PC-9 (cell line): ENCODE data around the gene SMG6. TPM values are rescaled to one million over a fixed set of nuclear protein-coding genes. Genes with fewer than 3 reads are reported as not detected.

Experiments used
- Bru-seq: library from RNA; stranded (reverse); fragments of 400-500 nt; gene quantifications from one replicate; lab custom pipeline; 2021; lab: Mats Ljungman, UMichigan
- BruChase-seq, 2 experiments: library from RNA; stranded (reverse); fragments of 400-500 nt; gene quantifications; one replicate each; lab custom pipeline; 2021; lab: Mats Ljungman, UMichigan
- BruUV-seq: library from RNA; stranded (reverse); fragments of 400-500 nt; replicated peaks from 2 replicates; lab custom pipeline; 2021; lab: Mats Ljungman, UMichigan
- CTCF ChIA-PET: fragments of 300-600 bp; sonication (Branson Sonifier 250); formaldehyde crosslinking; loops from one replicate; lab custom pipeline; 2022; ENCODE audit warnings: antibody characterized with exemption; lab: Charles Lee
- POLR2A ChIA-PET: fragments of 300-600 bp; sonication (Branson Sonifier 250); formaldehyde crosslinking; loops from one replicate; lab custom pipeline; 2022; ENCODE audit warnings: antibody characterized with exemption; ENCODE audit not compliant: unreplicated experiment; lab: Charles Lee
- DNase-seq, 2 experiments: peaks; one replicate each; pipeline versions ENCODE4 v3.0.0 to v3.0.0-alpha.2; 2015 to 2022; ENCODE audit warnings: mixed read lengths in 1 of 2
- H2AFZ ChIP-seq: fragments of 200-600 bp; sonication (generic); 2 replicates; pipeline ENCODE4 v1.8.1; 2017; ENCODE audit warnings: antibody characterized with exemption
- H3F3A ChIP-seq: fragments of 200-600 bp; sonication (generic); 2 replicates; pipeline ENCODE4 v1.8.1; 2017; ENCODE audit warnings: antibody characterized with exemption, mild to moderate bottlenecking, low read depth; ENCODE audit not compliant: insufficient read depth
- H3K27ac ChIP-seq: fragments of 200-600 bp; sonication (generic); 2 replicates; pipeline ENCODE4 v1.6.1; 2016; ENCODE audit warnings: mixed run types
- H3K27me3 ChIP-seq: fragments of 200-600 bp; sonication (generic); 2 replicates; pipeline ENCODE4 v1.6.1; 2016; ENCODE audit warnings: low read depth, mixed run types; ENCODE audit not compliant: insufficient read depth
- H3K36me3 ChIP-seq: fragments of 200-600 bp; sonication (generic); 2 replicates; pipeline ENCODE4 v1.6.1; 2016; ENCODE audit warnings: low read depth, mixed run types
- H3K4me1 ChIP-seq: fragments of 200-600 bp; sonication (generic); replicated peaks from 2 replicates; pipeline ENCODE4 v1.6.1; 2016; ENCODE audit warnings: mixed run types; ENCODE audit not compliant: insufficient read depth
- H3K4me2 ChIP-seq: fragments of 200-600 bp; sonication (generic); 2 replicates; pipeline ENCODE4 v1.6.1; 2017; ENCODE audit warnings: mixed run types
- H3K4me3 ChIP-seq: fragments of 200-600 bp; sonication (generic); 2 replicates; pipeline ENCODE4 v1.6.1; 2016; ENCODE audit warnings: mixed run types
- H3K79me2 ChIP-seq: fragments of 200-600 bp; sonication (generic); 2 replicates; pipeline ENCODE4 v1.6.1; 2017; ENCODE audit warnings: low read depth, mixed run types
- H3K9me2 ChIP-seq: fragments of 200-600 bp; sonication (generic); 2 replicates; pipeline ENCODE4 v1.8.1; 2017; ENCODE audit warnings: mild to moderate bottlenecking; ENCODE audit not compliant: insufficient read depth
- H3K9me3 ChIP-seq: fragments of 200-600 bp; sonication (generic); 2 replicates; pipeline ENCODE4 v1.8.1; 2016; ENCODE audit warnings: low read depth; ENCODE audit not compliant: insufficient read depth
- H4K20me1 ChIP-seq: fragments of 200-600 bp; sonication (generic); 2 replicates; pipeline ENCODE4 v1.8.1; 2017; ENCODE audit not compliant: insufficient read depth
- EZH2 ChIP-seq: fragments of 200-600 bp; sonication (generic); IDR thresholded peaks from 2 replicates; pipeline ENCODE4 v1.8.0; 2017; ENCODE audit warnings: antibody characterized with exemption, low read depth
- intact Hi-C: fragments of 100-400 bp; cut with micrococcal nuclease; formaldehyde crosslinking; loops from one replicate; pipeline ENCODE4 v1.10.0; 2022; ENCODE audit not compliant: unreplicated experiment
- long read RNA-seq: library from polyadenylated mRNA; stranded (forward); transcript quantifications from one replicate; pipeline ENCODE4 v2.0.0, GENCODE V29; 2022
- total RNA-seq: library from RNA; stranded (reverse); gene quantifications from 2 replicates; pipeline ENCODE4 v1.2.3, GENCODE V29; 2021
- TF ChIP-seq, protein P1 (sequence below): fragments of 200-600 bp; sonication (generic); conservative IDR thresholded peaks from 2 replicates; pipeline ENCODE4 v1.6.1; 2017; ENCODE audit warnings: mixed run types, antibody characterized with exemption, mild to moderate bottlenecking, moderate library complexity

The SMG6 gene
- total RNA-seq (43.1 and 49.4 TPM in 2 replicates), Bru-seq, nascent RNA (percentile 83 among the genes with signal in this experiment), BruChase-seq, experiment 1, labeled RNA remaining after a 2-hour chase (percentile 82 among the genes with signal in this experiment), BruChase-seq, experiment 2, labeled RNA remaining after a 6-hour chase (percentile 80 among the genes with signal in this experiment)
- long read RNA-seq, full-length matches to known transcripts, result 17 of 27 reads
- long read RNA-seq, partial matches to known transcripts, result 7 of 27 reads
- long read RNA-seq, other reads (novel, unspliced or antisense), result 3 of 27 reads

- intact Hi-C loops, result loop anchor here (2.0 to 5.0 kb wide), 3 partner anchors 43 to 99 kb away; partner anchors contain the start of gene MNT
- POLR2A ChIA-PET, result interaction anchor here (0.6 to 1.0 kb wide), 14 partner anchors 10 to 587 kb away, joined by 3 to 10 read pairs (median 4); partner anchors contain the start of gene TSR1
- peaks cover 59% of the 10 kb centered on the region for H3K79me2 ChIP-seq
These were observed at the start of gene SMG6, which contains the start of gene SRR for GRCh38 chr17:2303204-2304188. SMG6 (minus strand) TSS chr17:2303785; CDS start chr17:2303720, 65 bp downstream. SRR (plus strand) TSS chr17:2303950; CDS start chr17:2315561, 11,611 bp downstream.

DNA sequence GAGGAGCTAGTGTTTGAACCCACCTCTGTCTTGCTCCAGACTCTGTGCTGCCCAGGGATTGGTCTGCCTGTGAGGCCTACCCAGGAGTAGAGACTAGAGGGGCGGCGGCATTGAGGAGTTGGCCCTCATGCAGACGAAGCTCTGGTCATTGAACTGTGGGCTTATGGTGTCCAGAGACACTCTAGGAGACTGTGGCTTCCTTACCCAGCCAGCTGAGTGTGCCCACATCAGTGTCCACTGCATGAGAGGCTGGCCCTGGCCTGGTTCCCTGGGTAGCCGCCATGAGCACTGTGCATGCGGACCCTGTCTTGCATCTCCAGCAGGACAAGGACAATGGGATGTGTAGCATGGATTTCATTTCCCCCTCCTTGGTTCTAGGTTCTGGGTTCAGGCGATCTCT lies 47.7 kb upstream of the SMG6 start:
- H2AFZ ChIP-seq, result no peak overlapping the region
- TF ChIP-seq, protein P1, sequence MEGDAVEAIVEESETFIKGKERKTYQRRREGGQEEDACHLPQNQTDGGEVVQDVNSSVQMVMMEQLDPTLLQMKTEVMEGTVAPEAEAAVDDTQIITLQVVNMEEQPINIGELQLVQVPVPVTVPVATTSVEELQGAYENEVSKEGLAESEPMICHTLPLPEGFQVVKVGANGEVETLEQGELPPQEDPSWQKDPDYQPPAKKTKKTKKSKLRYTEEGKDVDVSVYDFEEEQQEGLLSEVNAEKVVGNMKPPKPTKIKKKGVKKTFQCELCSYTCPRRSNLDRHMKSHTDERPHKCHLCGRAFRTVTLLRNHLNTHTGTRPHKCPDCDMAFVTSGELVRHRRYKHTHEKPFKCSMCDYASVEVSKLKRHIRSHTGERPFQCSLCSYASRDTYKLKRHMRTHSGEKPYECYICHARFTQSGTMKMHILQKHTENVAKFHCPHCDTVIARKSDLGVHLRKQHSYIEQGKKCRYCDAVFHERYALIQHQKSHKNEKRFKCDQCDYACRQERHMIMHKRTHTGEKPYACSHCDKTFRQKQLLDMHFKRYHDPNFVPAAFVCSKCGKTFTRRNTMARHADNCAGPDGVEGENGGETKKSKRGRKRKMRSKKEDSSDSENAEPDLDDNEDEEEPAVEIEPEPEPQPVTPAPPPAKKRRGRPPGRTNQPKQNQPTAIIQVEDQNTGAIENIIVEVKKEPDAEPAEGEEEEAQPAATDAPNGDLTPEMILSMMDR, result no peak
- no peak for TF ChIP-seq EZH2
- no peaks in the 10 kb centered on the region; the same call in 1 of the 2 replicates for H4K20me1 ChIP-seq
- POLR2A ChIA-PET, result no interaction called here
- H3K4me1 ChIP-seq, result peaks cover 32% of the 10 kb centered on the region
- no TSS peak for BruUV-seq
- CTCF ChIA-PET, result no interaction called here
- intact Hi-C loops, result no loop called here
- H3K4me2 ChIP-seq, result no peak overlapping the region
- 0 out of 2 replicates have a peak, but pooled peaks cover 4% of the 10 kb centered on the region for H3K79me2 ChIP-seq
- H3K36me3 ChIP-seq, result no peaks in the 10 kb centered on the region
- H3K4me3 ChIP-seq, result no peak overlapping the region
- H3K9me2 ChIP-seq, result no peaks in the 10 kb centered on the region
- no peak for DNase-seq
- peaks cover 46% of the 10 kb centered on the region for H3F3A ChIP-seq
- H3K9me3 ChIP-seq, result no peaks in the 10 kb centered on the region
- H3K27ac ChIP-seq, result no peak overlapping the region
- H3K27me3 ChIP-seq, result no peaks in the 10 kb centered on the region

More at GRCh38 chr17:2303204-2304188, at the start of gene SMG6, which contains the start of gene SRR:
- Histone ChIP-seq H3K9me3 (no peaks in the 10 kb centered on the region), H3K36me3 (no peaks in the 10 kb centered on the region), H3K4me3 (peak within 1 kb of the TSS; percentile 94), H2AFZ (peak within 1 kb of the TSS; percentile 95), H3K4me1 (peaks cover 17% of the 10 kb centered on the region), H4K20me1 (no peaks in the 10 kb centered on the region), H3F3A (peaks cover 20% of the 10 kb centered on the region), H3K4me2 (peak within 1 kb of the TSS; percentile 90), H3K27me3 (no peaks in the 10 kb centered on the region), H3K9me2 (no peaks in the 10 kb centered on the region), H3K27ac (peak within 1 kb of the TSS; percentile 53)
- DNase-seq, result peak; percentile 63 to 91
- CTCF ChIA-PET, result interaction anchor here (0.7 to 1.0 kb wide), 2 partner anchors 49 to 246 kb away, joined by 3 to 4 read pairs; no protein-coding TSS in a partner anchor
- TF ChIP-seq, protein P1, result no peak
- no peak for TF ChIP-seq EZH2
- no TSS peak for BruUV-seq
